Neural progenitor cell (in vitro differentiated cells): ENCODE data around the gene PTPRN2. TPM values are rescaled to one million over a fixed set of nuclear protein-coding genes. Genes with fewer than 3 reads are reported as not detected.

Experiments used
- DNase-seq: peaks from one replicate; pipeline ENCODE4 v3.0.0-alpha.2; 2016; ENCODE audit warnings: low spot score
- H2AFZ ChIP-seq: fragments of 200-600 bp; sonication (generic); replicated peaks from 2 replicates; pipeline ENCODE4 v1.6.1; 2016; ENCODE audit warnings: antibody characterized with exemption
- H3F3A ChIP-seq: fragments of 200-600 bp; sonication (generic); 2 replicates; pipeline ENCODE4 v1.6.1; 2016; ENCODE audit warnings: antibody characterized with exemption, low read depth
- H3K27ac ChIP-seq: fragments of 200-600 bp; sonication (generic); 2 replicates; pipeline ENCODE4 v1.5.1; 2016; ENCODE audit warnings: mild to moderate bottlenecking
- H3K27me3 ChIP-seq: fragments of 200-600 bp; sonication (generic); 2 replicates; pipeline ENCODE4 v1.6.1; 2016; ENCODE audit warnings: mild to moderate bottlenecking, moderate library complexity
- H3K36me3 ChIP-seq: fragments of 200-600 bp; sonication (generic); 2 replicates; pipeline ENCODE4 v1.5.1; 2016
- H3K4me1 ChIP-seq: fragments of 200-600 bp; sonication (generic); 2 replicates; pipeline ENCODE4 v1.6.1; 2016; ENCODE audit warnings: mixed run types
- H3K4me2 ChIP-seq: fragments of 200-600 bp; sonication (generic); 2 replicates; pipeline ENCODE4 v1.6.1; 2016
- H3K4me3 ChIP-seq: fragments of 200-600 bp; sonication (generic); 2 replicates; pipeline ENCODE4 v1.5.1; 2016
- H3K79me2 ChIP-seq: fragments of 200-600 bp; sonication (generic); 2 replicates; pipeline ENCODE4 v1.6.1; 2016; ENCODE audit warnings: low read depth
- H3K9ac ChIP-seq: fragments of 200-600 bp; sonication (generic); 2 replicates; pipeline ENCODE4 v1.6.1; 2016
- H3K9me3 ChIP-seq: fragments of 200-600 bp; sonication (generic); 2 replicates; pipeline ENCODE4 v1.5.1; 2016; ENCODE audit warnings: low read depth
- H4K20me1 ChIP-seq: fragments of 200-600 bp; sonication (generic); 2 replicates; pipeline ENCODE4 v1.6.1; 2016; ENCODE audit warnings: low read depth
- H3K27ac Mint-ChIP-seq: 3 replicates; pipeline ENCODE4 v1.8.0; 2021; ENCODE audit warnings: mixed read lengths
- H3K27me3 Mint-ChIP-seq: 2 replicates; pipeline ENCODE4 v1.8.0; 2022; ENCODE audit warnings: low read depth, mild to moderate bottlenecking, inconsistent platforms, moderate library complexity, mixed read lengths; ENCODE audit not compliant: insufficient read depth
- H3K36me3 Mint-ChIP-seq: 3 replicates; pipeline ENCODE4 v1.8.0; 2021; ENCODE audit warnings: mixed read lengths
- H3K4me1 Mint-ChIP-seq: 3 replicates; pipeline ENCODE4 v1.8.0; 2021; ENCODE audit warnings: mixed read lengths
- H3K4me3 Mint-ChIP-seq: 3 replicates; pipeline ENCODE4 v1.8.0; 2021; ENCODE audit warnings: mild to moderate bottlenecking, moderate library complexity, mixed read lengths
- H3K9me3 Mint-ChIP-seq: 3 replicates; pipeline ENCODE4 v1.8.0; 2020; ENCODE audit warnings: mixed read lengths
- EZH2 ChIP-seq: fragments of 200-600 bp; sonication (generic); IDR thresholded peaks from 2 replicates; pipeline ENCODE4 v1.6.1; 2017; ENCODE audit warnings: antibody characterized with exemption, mild to moderate bottlenecking, moderate library complexity
- EZH2phosphoT487 ChIP-seq: fragments of 200-600 bp; sonication (generic); IDR thresholded peaks from 2 replicates; pipeline ENCODE4 v1.6.1; 2017; ENCODE audit warnings: antibody characterized with exemption
- total RNA-seq: library from RNA; depleted of rRNA; stranded (reverse); fragments of >200 nt; gene quantifications from 2 replicates; pipeline ENCODE4 v1.2.3, GENCODE V29; 2015; ENCODE audit warnings: low replicate concordance
- TF ChIP-seq, protein P1 (sequence below): fragments of 200-600 bp; sonication (generic); IDR thresholded peaks from 2 replicates; pipeline ENCODE4 v1.5.1; 2017; ENCODE audit warnings: antibody characterized with exemption, mild to moderate bottlenecking

The PTPRN2 gene
- total RNA-seq, 1 donor from 2014 or later = 3.0 TPM

DNA sequence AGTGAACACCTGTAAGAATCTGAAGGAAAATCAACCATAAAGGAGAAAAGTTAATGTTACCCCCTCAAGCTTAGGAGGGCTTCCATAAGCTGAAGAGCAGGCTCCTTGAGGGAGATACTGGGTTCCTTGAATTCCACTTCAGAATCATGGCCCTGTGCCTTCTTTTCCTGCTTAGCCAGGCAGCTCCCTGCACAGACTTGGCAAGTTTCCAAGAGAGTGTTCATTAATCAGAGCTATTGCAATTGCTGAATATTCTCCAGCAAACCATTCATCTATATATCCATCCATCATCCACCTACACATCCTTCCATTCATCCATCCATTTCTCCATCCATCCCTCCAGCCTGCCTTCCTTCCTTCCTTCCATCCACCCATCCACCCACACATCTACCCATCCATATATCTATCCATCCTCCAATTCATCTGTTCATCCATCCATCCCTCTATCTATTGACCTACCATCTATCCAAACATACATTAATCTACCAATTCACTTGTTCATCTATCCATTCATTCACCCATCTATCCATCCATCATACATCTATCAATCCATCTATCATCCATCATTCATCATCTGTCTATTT lies 574.4 kb downstream of the PTPRN2 start:
- Mint-ChIP-seq H3K27ac (no peak overlapping the region), H3K4me3 (no peak overlapping the region), H3K4me1 (peaks cover 24% of the 10 kb centered on the region), H3K27me3 (peaks cover 2% of the 10 kb centered on the region), H3K36me3 (no peaks in the 10 kb centered on the region), H3K9me3 (no peaks in the 10 kb centered on the region)
- no peaks in the 10 kb centered on the region for H3K9me3 ChIP-seq
- H3K79me2 ChIP-seq = no peaks in the 10 kb centered on the region
- H2AFZ ChIP-seq = no peak overlapping the region
- DNase-seq = no peak
- no peaks in the 10 kb centered on the region for H3K36me3 ChIP-seq
- no peaks in the 10 kb centered on the region for H3K27me3 ChIP-seq
- peaks cover 25% of the 10 kb centered on the region for H3F3A ChIP-seq
- H3K27ac ChIP-seq = no peak overlapping the region
- H3K4me2 ChIP-seq = no peak overlapping the region
- H3K4me3 ChIP-seq = no peak overlapping the region
- H4K20me1 ChIP-seq = no peaks in the 10 kb centered on the region
- peaks cover 53% of the 10 kb centered on the region for H3K4me1 ChIP-seq
- H3K9ac ChIP-seq = no peak overlapping the region
- TF ChIP-seq EZH2 = no peak

DNA sequence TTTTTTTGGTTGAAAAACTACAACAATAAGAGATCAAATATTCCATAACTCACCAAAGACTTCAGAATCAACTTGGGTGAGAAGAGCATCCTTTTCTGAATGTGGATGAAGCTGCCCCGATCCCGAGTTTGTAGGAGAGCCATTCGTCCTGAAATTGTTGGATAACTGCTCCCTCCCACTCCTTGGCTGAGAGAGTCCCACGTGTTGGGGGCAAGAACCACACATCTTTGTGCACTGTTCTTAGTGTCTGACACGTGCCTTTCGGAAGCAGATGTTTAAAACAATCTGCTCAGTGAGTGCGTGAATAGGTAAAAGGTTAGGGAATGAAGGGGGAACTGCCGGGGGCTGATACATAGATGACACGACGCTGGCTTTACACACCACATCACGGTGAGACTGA lies 575.7 kb downstream of the PTPRN2 start:
- Mint-ChIP-seq H3K4me3 (no peak overlapping the region), H3K27me3 (peaks cover 8% of the 10 kb centered on the region), H3K27ac (no peak overlapping the region), H3K4me1 (peaks cover 34% of the 10 kb centered on the region), H3K36me3 (no peaks in the 10 kb centered on the region), H3K9me3 (no peaks in the 10 kb centered on the region)
- H3K4me2 ChIP-seq = no peak overlapping the region
- TF ChIP-seq EZH2phosphoT487 = no peak
- TF ChIP-seq EZH2 = no peak
- TF ChIP-seq, protein P1, sequence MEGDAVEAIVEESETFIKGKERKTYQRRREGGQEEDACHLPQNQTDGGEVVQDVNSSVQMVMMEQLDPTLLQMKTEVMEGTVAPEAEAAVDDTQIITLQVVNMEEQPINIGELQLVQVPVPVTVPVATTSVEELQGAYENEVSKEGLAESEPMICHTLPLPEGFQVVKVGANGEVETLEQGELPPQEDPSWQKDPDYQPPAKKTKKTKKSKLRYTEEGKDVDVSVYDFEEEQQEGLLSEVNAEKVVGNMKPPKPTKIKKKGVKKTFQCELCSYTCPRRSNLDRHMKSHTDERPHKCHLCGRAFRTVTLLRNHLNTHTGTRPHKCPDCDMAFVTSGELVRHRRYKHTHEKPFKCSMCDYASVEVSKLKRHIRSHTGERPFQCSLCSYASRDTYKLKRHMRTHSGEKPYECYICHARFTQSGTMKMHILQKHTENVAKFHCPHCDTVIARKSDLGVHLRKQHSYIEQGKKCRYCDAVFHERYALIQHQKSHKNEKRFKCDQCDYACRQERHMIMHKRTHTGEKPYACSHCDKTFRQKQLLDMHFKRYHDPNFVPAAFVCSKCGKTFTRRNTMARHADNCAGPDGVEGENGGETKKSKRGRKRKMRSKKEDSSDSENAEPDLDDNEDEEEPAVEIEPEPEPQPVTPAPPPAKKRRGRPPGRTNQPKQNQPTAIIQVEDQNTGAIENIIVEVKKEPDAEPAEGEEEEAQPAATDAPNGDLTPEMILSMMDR = no peak
- no peak overlapping the region for H3K27ac ChIP-seq
- H3K4me1 ChIP-seq = peaks cover 45% of the 10 kb centered on the region
- H3K9me3 ChIP-seq = no peaks in the 10 kb centered on the region
- no peak overlapping the region for H3K9ac ChIP-seq
- H3F3A ChIP-seq = peaks cover 15% of the 10 kb centered on the region
- no peaks in the 10 kb centered on the region for H3K79me2 ChIP-seq
- no peaks in the 10 kb centered on the region for H3K27me3 ChIP-seq
- H3K4me3 ChIP-seq = no peak overlapping the region
- no peaks in the 10 kb centered on the region for H4K20me1 ChIP-seq
- DNase-seq = no peak
- H3K36me3 ChIP-seq = no peaks in the 10 kb centered on the region
- no peak overlapping the region for H2AFZ ChIP-seq

DNA sequence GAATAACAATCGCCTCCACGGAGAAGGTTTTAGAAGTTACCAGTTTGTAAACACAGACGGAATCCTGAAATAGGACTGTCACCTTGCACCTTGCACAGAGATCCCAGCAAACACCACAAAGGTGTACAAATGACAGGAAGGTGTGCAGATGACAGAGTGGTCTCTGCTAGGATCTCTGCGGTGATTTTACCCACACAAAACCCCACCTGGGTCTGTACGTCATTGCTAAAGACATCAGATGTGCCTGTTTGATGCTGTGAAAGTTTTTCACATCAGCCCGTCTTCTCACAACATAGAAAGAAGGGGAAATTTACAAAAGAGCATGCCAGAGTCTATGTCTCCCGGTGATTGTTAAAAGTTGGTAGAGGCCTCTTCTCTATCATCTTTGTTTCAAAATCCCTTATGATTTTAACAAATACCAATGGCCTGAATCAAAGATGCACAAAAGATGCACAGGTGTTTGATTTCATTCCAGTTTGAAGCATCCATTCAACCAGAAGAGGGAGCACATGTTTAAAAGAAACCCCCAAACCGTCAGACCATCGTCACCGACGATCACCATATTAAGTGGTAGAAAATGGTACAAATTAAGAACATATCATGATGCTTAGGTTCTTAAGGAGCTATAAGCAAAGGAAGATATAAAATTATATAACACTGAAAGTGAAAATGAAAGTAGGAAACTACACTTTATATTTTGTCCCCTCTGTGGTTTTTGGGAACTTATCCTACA lies 576.5 kb downstream of the PTPRN2 start:
- Mint-ChIP-seq H3K4me3 (no peak overlapping the region), H3K9me3 (no peaks in the 10 kb centered on the region), H3K27me3 (peaks cover 8% of the 10 kb centered on the region), H3K4me1 (peaks cover 36% of the 10 kb centered on the region), H3K36me3 (no peaks in the 10 kb centered on the region), H3K27ac (no peak overlapping the region)
- Histone ChIP-seq H3K79me2 (no peaks in the 10 kb centered on the region), H4K20me1 (no peaks in the 10 kb centered on the region), H3K4me2 (no peak overlapping the region), H3K4me3 (no peak overlapping the region), H3K36me3 (no peaks in the 10 kb centered on the region), H3K9ac (no peak overlapping the region), H2AFZ (no peak overlapping the region), H3K4me1 (peaks cover 37% of the 10 kb centered on the region), H3F3A (peaks cover 7% of the 10 kb centered on the region), H3K27ac (no peak overlapping the region), H3K9me3 (no peaks in the 10 kb centered on the region), H3K27me3 (no peaks in the 10 kb centered on the region)
- no peak for DNase-seq
- no peak for TF ChIP-seq EZH2
- TF ChIP-seq, protein P1 = peak; percentile 49

DNA sequence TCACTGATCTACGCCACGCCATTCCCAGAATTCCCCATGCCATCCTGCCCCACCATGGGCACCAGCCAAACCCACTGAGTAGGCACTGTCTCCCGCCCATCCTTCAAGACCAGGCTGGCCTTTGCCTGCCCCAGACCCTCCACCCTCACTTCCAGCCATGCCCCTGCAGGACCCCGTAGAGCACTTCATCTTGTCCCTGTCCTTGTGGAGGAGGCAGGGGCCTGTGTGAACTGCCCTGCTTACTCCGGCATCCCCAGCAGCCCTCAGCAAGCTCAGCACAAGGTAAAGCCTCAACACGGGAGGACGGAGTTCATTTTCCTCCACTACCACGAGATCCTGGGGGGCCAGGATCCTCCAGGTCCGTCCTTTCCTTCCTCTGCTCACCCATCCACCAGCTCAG lies 577.7 kb downstream of the PTPRN2 start:
- H3K4me2 ChIP-seq = no peak overlapping the region
- no peak overlapping the region for H3K9ac ChIP-seq
- DNase-seq = no peak
- H3K9me3 ChIP-seq = no peaks in the 10 kb centered on the region
- TF ChIP-seq EZH2 = no peak
- TF ChIP-seq EZH2phosphoT487 = no peak
- H3K27ac ChIP-seq = no peak overlapping the region
- no peaks in the 10 kb centered on the region for H3K36me3 ChIP-seq
- H3K4me1 Mint-ChIP-seq = peaks cover 45% of the 10 kb centered on the region
- no peaks in the 10 kb centered on the region for H3F3A ChIP-seq
- H3K27ac Mint-ChIP-seq = peak overlapping the region; percentile 75
- no peaks in the 10 kb centered on the region for H3K9me3 Mint-ChIP-seq
- H3K27me3 ChIP-seq = no peaks in the 10 kb centered on the region
- H3K79me2 ChIP-seq = no peaks in the 10 kb centered on the region
- H3K27me3 Mint-ChIP-seq = peaks cover 8% of the 10 kb centered on the region
- no peaks in the 10 kb centered on the region for H4K20me1 ChIP-seq
- no peak overlapping the region for H2AFZ ChIP-seq
- no peak overlapping the region for H3K4me3 ChIP-seq
- no peak overlapping the region for H3K4me3 Mint-ChIP-seq
- H3K36me3 Mint-ChIP-seq = no peaks in the 10 kb centered on the region
- peaks cover 27% of the 10 kb centered on the region for H3K4me1 ChIP-seq
